ENCODE measurements around the gene CNGB1.
A peak's percentile ranks its signal among the peaks of the same experiment; 100 is the strongest.
"Not testable (repeated sequence)": the region's sequence is repeated elsewhere in the genome, so short reads cannot be mapped to it uniquely, and the experiment has no call there.

Gene CNGB1

DNA sequence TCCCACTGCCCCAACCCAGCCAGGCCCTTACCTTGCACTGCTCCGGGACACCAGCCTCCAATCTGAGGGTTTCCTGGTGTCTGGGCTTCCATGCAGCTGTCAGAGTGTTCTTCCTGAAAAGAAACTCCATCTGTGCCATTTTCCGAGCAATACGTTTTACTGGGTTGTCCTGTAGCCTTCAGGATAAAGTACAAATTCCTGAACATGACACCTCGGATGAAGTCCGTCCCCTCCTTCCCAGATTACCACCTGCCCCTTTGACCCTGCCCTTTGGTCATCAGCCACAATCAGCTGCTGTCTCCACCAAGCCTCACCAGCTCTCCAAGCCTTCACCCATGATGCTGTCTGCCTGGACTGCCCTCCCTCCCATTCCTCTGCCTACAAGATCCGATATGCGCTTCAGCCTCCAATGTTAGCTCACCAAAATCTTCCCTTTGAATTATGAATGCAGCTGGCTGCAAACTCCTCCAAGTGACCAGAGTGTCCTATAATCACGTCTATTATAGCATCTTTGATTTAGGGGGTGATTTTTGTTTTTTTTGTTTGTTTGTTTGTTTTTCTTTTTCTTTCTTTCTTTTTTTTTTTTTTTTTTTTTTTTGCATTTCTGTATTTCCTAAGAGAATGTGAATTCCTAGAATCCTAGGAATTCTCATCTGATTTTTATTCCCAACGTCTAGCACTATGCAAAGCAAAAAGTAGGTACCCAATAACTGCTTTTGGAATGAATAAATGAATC lies 108.1 kb downstream of the CNGB1 start:
- H3K4me3 ChIP-seq (ENCODE audit: low read depth, low read length), result no peak overlapping the region
- H3K36me3 ChIP-seq (replicated peaks), result no peaks in the 10 kb centered on the region
- in situ Hi-C loops (cut with HindIII; ENCODE audit: low pct_ligation_motif_present, low sequenced_read_pairs), result no loop called here
- H3K27ac ChIP-seq, result no peak overlapping the region
- no peak for DNase-seq
- H3K27me3 ChIP-seq (replicated peaks), result no peaks in the 10 kb centered on the region
- TF ChIP-seq, protein P1, sequence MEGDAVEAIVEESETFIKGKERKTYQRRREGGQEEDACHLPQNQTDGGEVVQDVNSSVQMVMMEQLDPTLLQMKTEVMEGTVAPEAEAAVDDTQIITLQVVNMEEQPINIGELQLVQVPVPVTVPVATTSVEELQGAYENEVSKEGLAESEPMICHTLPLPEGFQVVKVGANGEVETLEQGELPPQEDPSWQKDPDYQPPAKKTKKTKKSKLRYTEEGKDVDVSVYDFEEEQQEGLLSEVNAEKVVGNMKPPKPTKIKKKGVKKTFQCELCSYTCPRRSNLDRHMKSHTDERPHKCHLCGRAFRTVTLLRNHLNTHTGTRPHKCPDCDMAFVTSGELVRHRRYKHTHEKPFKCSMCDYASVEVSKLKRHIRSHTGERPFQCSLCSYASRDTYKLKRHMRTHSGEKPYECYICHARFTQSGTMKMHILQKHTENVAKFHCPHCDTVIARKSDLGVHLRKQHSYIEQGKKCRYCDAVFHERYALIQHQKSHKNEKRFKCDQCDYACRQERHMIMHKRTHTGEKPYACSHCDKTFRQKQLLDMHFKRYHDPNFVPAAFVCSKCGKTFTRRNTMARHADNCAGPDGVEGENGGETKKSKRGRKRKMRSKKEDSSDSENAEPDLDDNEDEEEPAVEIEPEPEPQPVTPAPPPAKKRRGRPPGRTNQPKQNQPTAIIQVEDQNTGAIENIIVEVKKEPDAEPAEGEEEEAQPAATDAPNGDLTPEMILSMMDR (IDR thresholded peaks at IDR 0.05; ENCODE audit: low read depth, low read length, missing control alignments), result no peak

DNA sequence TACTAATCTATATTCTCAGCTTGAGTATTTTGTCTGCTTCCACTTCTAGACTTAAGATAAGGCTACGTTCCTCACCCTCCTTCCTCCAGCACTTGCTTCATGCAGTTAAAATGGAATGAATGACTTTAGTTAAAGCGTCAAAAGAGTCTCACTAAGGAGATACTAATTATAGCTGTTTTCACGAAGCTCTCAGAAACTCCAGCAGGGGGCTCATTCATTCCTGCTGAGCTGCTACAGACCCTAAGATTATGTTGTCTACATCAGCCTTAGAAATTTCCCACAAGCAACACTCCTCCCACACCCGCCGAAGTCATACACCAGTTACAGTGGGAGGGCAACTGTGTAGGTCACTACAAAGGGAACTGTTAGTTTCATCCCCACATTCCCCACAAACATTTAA lies 111.6 kb downstream of the CNGB1 start:
- in situ Hi-C loops (cut with HindIII; ENCODE audit: low pct_ligation_motif_present, low sequenced_read_pairs), result no loop called here
- Histone ChIP-seq H3K27ac (no peak overlapping the region), H3K27me3 (replicated peaks) (no peaks in the 10 kb centered on the region), H3K36me3 (replicated peaks) (no peaks in the 10 kb centered on the region), H3K4me3 (ENCODE audit: low read depth, low read length) (no peak overlapping the region)
- TF ChIP-seq, protein P1 (IDR thresholded peaks at IDR 0.05; ENCODE audit: low read depth, low read length, missing control alignments), result peak; percentile 71
- peak; percentile 85 for DNase-seq

- in situ Hi-C loops (cut with HindIII; ENCODE audit: low pct_ligation_motif_present, low sequenced_read_pairs), result no loop called here
- H3K27me3 ChIP-seq (replicated peaks), result no peaks in the 10 kb centered on the region
- H3K36me3 ChIP-seq (replicated peaks), result no peaks in the 10 kb centered on the region
- no peak overlapping the region for H3K27ac ChIP-seq
- no peak overlapping the region for H3K4me3 ChIP-seq (ENCODE audit: low read depth, low read length)
- TF ChIP-seq, protein P1 (IDR thresholded peaks at IDR 0.05; ENCODE audit: low read depth, low read length, missing control alignments), result no peak
- no peak for DNase-seq
Observed at GRCh38 chr16:57858635-57859034, 112.3 kb downstream of the CNGB1 start.

- H3K36me3 ChIP-seq (replicated peaks); H3K27me3 ChIP-seq (replicated peaks); in situ Hi-C loops (cut with HindIII; ENCODE audit: low pct_ligation_motif_present, low sequenced_read_pairs); H3K4me3 ChIP-seq (ENCODE audit: low read depth, low read length); H3K27ac ChIP-seq; DNase-seq: not testable (repeated sequence)
Observed at GRCh38 chr16:57857991-57858390, 112.9 kb downstream of the CNGB1 start.

GRCh38 chr16:57855188-57855587 lies 115.7 kb downstream of the CNGB1 start:
- no peak overlapping the region for H3K27ac ChIP-seq
- H3K36me3 ChIP-seq (replicated peaks), result no peaks in the 10 kb centered on the region
- no peaks in the 10 kb centered on the region for H3K27me3 ChIP-seq (replicated peaks)
- TF ChIP-seq, protein P1 (IDR thresholded peaks at IDR 0.05; ENCODE audit: low read depth, low read length, missing control alignments), result no peak
- no peak for DNase-seq
- in situ Hi-C loops (cut with HindIII; ENCODE audit: low pct_ligation_motif_present, low sequenced_read_pairs), result no loop called here
- no peak overlapping the region for H3K4me3 ChIP-seq (ENCODE audit: low read depth, low read length)

GRCh38 chr16:57852189-57852588 lies 118.7 kb downstream of the CNGB1 start:
- in situ Hi-C loops (cut with HindIII; ENCODE audit: low pct_ligation_motif_present, low sequenced_read_pairs), result no loop called here
- H3K27ac ChIP-seq, result no peak overlapping the region
- no peak overlapping the region for H3K4me3 ChIP-seq (ENCODE audit: low read depth, low read length)
- TF ChIP-seq, protein P1 (IDR thresholded peaks at IDR 0.05; ENCODE audit: low read depth, low read length, missing control alignments), result no peak
- DNase-seq, result no peak
- no peaks in the 10 kb centered on the region for H3K36me3 ChIP-seq (replicated peaks)
- H3K27me3 ChIP-seq (replicated peaks), result no peaks in the 10 kb centered on the region

Data from brain microvascular endothelial cell (primary cell).